CD1c-positive myeloid dendritic cell (primary cell): ENCODE results near the gene UBAC1.
A peak's percentile ranks its signal among the peaks of the same experiment; 100 is the strongest.
"Not testable (repeated sequence)": the region's sequence is repeated elsewhere in the genome, so short reads cannot be mapped to it uniquely, and the experiment has no call there.

Experiments
- DNase-seq: peaks from one replicate; pipeline ENCODE4 v3.0.0-alpha.2; 2016; ENCODE audit errors: extremely low spot score

The UBAC1 gene

GRCh38 chr9:135921749-135922310, 39.3 kb downstream of the UBAC1 start:
- no peak for DNase-seq

DNA sequence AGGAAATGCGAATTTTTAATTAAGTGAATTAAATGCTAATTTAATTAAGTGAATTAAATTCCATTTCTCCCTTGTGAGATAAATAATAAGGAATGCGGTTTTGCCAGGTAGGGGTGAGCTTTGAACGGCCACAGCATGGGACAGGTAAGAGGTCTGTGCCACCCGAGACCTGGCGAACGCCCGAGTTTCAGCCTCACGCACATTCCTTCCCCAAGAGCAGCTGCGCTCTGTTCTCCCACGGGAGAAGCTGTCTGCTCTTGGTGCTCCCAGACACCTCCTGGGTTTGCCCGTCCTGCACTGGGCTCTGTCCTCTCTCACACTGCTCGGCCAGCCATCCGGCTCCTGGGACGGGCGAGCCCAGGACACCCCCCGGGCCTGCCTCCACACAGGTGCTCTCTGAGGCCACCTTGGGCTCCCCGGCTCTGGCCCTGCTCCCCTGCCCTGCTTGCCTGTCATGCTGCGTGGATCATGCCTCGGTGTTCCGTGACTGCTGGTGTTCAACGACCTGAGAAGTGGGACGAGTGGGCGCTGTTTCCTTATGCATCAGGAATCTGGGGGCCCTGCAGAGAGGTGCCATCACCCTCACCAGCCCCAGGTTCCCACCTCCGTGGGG, 40.1 kb downstream of the UBAC1 start:
- no peak for DNase-seq

- no peak for DNase-seq
These were observed 40.8 kb downstream of the UBAC1 start for GRCh38 chr9:135920256-135920930.

- no peak for DNase-seq
These were observed 41.8 kb downstream of the UBAC1 start for GRCh38 chr9:135919318-135919890.

- not testable (repeated sequence) for DNase-seq
These were observed 44.9 kb downstream of the UBAC1 start for GRCh38 chr9:135916227-135916626.

DNA sequence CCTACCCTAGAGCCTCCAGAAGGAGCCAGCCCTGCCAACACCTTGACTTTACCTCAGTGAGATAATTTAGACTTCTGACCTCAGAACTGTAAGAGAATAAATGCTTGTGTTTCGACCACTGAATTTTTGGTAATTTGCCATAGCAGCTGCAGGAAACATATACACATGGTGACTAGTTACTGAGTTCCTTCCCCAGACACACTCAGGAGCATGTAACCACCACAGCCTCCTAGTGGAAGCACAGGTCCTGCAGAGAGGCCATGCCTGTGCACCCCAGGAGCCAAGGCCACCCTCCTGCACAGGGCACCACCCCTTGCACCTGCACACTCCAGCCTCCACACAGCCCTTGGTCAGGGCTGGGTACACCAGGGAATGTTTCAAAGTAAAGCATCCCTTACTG, 46.3 kb downstream of the UBAC1 start:
- DNase-seq, result no peak

DNA sequence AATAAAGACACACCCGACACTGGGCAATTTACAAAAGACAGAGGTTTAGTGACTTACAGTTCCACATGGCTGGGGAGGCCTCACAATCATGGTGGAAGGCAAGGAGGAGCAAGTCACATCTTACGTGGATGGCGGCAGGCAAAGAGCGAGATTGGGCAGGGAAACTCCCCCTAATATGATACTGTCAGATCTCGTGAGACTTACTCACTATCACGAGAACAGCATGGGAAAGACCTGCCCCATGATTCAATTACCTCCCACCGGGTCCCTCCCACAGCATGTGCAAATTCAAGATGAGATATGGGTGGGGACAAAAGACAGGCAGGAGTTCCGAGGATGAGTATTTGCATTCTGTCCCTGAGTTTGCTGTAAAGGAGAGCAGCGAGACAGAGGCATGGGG, 49.9 kb downstream of the UBAC1 start:
- DNase-seq, result not testable (repeated sequence)

DNA sequence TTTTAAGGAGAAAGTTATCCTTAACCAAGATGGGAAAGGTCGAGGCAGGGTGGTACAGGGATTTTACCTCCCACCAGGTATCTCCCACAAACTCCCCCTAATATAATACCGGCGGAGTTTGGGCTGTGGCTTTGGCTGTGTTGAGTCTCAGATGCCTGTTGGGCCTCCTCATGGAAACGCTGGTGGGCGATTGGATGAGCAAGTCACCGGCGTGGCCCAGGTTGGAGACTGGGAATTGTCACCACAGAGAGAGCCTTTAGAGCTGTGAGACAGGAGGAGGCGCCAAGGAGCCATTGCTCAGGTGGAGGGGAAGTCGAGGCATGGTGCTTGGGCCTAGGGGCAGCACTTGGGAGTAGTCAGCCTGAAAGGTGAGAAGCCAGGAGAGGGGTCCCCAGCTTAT, 50.4 kb downstream of the UBAC1 start:
- DNase-seq, result no peak

DNA sequence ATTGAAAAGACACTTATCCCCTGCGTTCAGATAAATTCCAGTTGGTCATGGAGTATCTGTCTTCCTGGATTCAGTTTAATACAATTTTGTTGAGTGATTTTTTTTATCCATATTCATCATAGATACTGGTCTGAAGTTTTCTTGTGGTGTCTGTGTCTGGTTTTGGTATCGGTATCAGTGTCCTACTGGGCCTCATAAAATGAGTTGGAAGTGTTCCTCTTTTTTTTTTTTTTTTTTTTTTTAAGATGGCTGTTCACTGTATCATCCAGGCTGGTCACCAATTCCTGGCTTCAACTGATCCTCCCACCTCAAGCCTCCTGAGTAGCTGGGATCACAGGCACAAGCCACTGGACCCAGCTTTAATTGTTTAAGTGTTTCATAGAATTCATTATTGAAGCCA, 51.0 kb downstream of the UBAC1 start:
- peak; percentile 59 for DNase-seq

DNA sequence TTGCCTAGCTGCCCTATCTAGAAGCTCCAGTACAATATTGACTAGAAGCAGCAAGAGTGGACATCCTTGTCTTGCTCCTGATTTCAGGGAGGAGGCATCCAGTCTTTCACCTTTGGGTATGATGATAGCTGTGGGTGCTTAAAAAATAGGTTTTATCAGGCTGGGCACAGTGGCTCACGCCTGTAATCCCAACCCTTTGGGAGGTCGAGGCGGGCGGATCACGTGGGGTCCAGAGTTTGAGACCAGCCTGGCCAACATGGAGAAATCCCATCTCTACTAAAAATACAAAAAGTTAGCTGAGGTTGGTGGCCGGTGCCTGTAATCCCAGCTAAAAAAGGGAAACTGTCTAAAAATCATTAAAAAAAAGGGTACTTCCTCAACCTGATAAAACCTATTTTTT, 51.8 kb downstream of the UBAC1 start:
- peak; percentile 43 for DNase-seq

DNA sequence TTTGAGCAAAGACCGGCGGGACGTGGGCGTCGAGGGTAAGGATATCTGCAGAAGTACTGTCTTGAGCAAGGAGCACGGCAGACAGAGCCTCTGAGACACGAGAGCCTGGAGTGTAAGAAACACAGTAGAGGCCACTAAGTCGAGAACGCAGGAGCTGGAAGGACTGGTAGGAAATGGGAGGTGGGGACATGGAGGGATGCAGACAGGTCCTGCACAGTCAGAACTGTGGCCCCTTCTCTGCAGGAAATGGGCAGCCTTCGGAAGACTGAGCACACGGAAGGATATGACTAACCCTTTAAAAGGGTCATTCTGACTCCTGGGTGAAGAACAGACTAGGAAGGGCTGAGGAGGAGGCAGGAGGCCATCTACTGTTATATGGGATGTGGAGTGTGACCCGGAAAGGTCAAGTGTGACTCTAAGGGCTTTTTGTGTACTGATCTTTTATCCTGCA, 52.4 kb downstream of the UBAC1 start:
- peak; percentile 54 for DNase-seq

- DNase-seq, result peak; percentile 59
These were observed 53.0 kb downstream of the UBAC1 start for GRCh38 chr9:135908093-135908753.

DNA sequence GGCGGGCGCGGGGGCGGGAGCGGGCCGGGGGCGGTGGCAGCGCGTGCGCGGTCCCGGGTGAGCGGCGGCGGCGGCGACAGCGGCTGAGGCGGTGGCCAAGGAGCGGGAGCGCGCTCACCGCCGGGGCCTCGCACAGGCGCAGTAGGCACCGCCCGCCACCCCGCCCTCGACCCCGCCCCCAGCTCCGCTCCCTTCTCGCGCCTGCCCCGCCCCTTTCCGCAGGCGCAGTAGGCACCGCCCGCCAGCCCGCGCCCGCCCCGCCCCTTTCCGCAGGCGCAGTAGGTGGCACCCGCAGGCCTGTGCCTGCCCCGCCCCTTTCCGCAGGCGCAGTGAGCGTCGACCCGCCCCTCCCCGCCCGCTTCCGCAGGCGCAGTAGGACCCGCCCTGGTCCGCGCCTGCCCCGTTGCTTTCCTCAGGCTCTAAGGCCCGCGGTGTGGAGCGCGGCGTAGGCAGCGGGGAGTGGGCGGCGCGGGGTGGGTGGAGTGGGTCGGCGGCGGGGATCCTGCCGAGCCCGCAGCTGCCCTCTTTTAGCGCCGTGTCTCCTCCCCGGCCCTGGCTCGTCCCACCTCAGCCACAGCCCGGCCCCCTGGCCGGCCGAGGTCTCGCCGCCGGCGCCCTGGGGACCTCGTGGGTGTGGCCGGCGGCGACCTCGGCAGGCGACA, 53.6 kb downstream of the UBAC1 start, which contains the start of gene CAMSAP1:
CAMSAP1 (minus strand) TSS at position 116 of the 662 bp plus-strand sequence. CDS start 387 bp downstream, outside the sequence.
- DNase-seq, result peak; percentile 97

DNA sequence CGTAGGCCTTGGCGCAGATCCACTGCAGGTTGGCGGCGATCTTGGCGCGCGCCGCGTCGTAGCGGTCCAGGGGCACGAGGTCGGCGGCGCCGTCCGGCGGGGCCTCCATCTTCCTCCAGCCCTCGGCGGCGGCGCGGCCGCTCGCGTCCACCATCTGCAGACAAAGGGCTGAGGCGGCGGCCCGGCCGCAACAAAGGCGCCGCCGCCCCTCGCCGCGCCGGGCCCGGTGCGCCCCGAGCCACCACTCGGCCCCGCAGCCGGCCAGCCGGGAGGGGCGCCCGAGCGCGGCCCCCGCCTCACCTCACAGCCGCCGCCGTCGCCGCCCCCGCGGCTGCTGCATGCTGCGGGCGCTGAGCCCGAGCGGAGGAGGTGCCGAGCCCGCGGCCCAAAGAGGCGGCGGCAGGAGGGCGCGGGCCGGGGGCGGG, 54.2 kb downstream of the UBAC1 start:
- peak; percentile 52 for DNase-seq

- DNase-seq, result peak; percentile 71
These were observed 54.7 kb downstream of the UBAC1 start for GRCh38 chr9:135906291-135907005.

DNA sequence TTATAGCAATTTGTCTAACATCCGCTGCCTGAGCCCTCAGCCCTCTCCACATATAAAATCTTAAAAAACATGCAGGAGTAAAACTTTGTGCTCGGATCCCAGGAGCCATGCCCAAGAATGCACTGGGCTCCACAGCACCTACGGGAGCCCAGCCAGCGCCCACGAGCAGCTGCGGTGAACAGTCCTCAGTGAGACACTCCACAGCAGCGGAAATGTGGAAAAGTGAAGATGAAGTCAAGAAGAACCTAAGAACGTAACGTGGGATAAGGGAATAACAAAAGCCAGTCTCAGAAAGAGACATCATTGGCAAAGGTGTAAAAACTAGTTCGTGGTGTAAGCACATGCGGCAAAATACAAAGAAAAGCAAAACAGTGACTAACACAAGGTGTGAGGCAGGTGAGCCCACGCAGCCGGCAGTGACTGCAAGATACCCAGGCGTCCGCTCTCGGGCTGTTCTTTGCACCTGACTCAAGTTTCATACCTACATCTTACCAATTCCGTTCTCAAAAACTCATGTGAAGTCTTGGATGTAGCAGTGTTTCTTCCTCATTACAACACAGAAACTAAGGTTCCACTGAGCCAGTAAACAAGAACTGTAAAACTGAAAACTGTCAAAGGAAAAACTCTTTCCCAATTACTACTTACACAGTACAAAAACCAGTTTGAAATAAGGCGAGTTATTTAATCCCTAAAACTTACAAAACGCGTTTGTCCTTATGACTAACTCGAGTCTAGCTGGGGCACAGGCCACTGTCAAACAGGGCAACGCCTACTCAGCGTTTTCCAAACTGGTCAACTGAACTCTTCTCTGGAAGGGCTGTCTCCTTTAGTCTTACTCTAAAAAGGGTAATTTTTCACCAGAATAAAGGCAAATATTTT, 55.6 kb downstream of the UBAC1 start:
- DNase-seq, result peak; percentile 79

- no peak for DNase-seq
These were observed 57.2 kb downstream of the UBAC1 start for GRCh38 chr9:135903786-135904520.

DNA sequence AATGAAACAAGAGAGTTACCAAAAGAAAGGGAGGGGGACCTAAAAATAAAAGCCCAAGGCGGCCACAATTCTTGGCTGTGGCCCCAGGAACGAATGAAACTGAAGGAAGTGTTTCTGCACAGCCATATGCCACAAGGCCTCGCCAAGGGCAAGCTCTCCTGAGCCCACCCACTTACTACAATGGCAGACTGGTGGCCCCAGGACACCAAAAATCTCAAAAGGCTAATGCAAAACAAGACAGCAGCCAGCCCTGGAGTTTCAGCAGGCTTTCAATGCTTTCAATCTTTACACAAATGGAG, 57.9 kb downstream of the UBAC1 start:
- no peak for DNase-seq

- DNase-seq, result peak; percentile 20
These were observed 58.4 kb downstream of the UBAC1 start for GRCh38 chr9:135902655-135903357.
